Ishikawa (cell line): ENCODE measurements around the gene ARID3A.

Experiments
- EP300 ChIP-seq: IDR thresholded peaks from 2 replicates; pipeline ENCODE4 v1.6.1; 2012; ENCODE audit warnings: borderline replicate concordance
- TCF12 ChIP-seq: IDR thresholded peaks from 2 replicates; pipeline ENCODE4 v1.6.1; 2012; ENCODE audit warnings: low read depth
- TEAD4 ChIP-seq: IDR thresholded peaks from 2 replicates; pipeline ENCODE4 v1.6.1; 2012

- peak; percentile 93 for TF ChIP-seq TEAD4
- TF ChIP-seq TCF12, result peak; percentile 91
- peak; percentile 86 for TF ChIP-seq EP300
These were observed 64.3 kb downstream of the ARID3A start for GRCh38 chr19:990119-990571.
